IMR-90 (cell line): ENCODE data around the gene GAS6. TPM values are rescaled to one million over a fixed set of nuclear protein-coding genes. Genes with fewer than 3 reads are reported as not detected.
A peak's percentile ranks its signal among the peaks of the same experiment; 100 is the strongest.

Experiments used
- ATAC-seq: fragments of 200-7000 bp; cut with Tn5 transposase; 2 replicates; pipeline ENCODE4 v1.9.1; 2020; ENCODE audit warnings: low read depth, mild to moderate bottlenecking, moderate library complexity
- BruUV-seq: library from RNA; stranded (reverse); fragments of 400-500 nt; replicated peaks from 2 replicates; lab custom pipeline; 2021; lab: Mats Ljungman, UMichigan
- CTCF ChIA-PET: fragments of 300-600 bp; formaldehyde crosslinking; extraction: SDS; loops from one replicate; lab custom pipeline; 2021; ENCODE audit warnings: antibody characterized with exemption; lab: Yijun Ruan, JAX
- POLR2A ChIA-PET: fragments of 300-600 bp; sonication (Branson Sonifier 250); formaldehyde crosslinking; loops from one replicate; lab custom pipeline; 2022; ENCODE audit warnings: antibody characterized with exemption; ENCODE audit not compliant: unreplicated experiment; lab: Charles Lee
- DNase-seq: peaks from one replicate; pipeline ENCODE4 v3.0.0; 2013
- H2AFZ ChIP-seq: replicated peaks from 2 replicates; pipeline ENCODE3; 2013; ENCODE audit warnings: low read length, mild to moderate bottlenecking; ENCODE audit not compliant: poor library complexity
- H2AK5ac ChIP-seq: 2 replicates; pipeline ENCODE4 v1.6.1; 2013; ENCODE audit warnings: low read depth, low read length, inconsistent platforms
- H2AK9ac ChIP-seq: replicated peaks from 2 replicates; pipeline ENCODE3; 2013; ENCODE audit warnings: mild to moderate bottlenecking, low read depth, low read length, moderate library complexity; ENCODE audit not compliant: poor library complexity
- H2BK120ac ChIP-seq: 2 replicates; pipeline ENCODE4 v1.6.1; 2013; ENCODE audit warnings: low read depth, low read length, inconsistent platforms
- H2BK15ac ChIP-seq: 3 replicates; pipeline ENCODE4 v1.6.1; 2013; ENCODE audit warnings: low read depth, low read length, inconsistent platforms
- H2BK20ac ChIP-seq: 2 replicates; pipeline ENCODE4 v1.6.1; 2013; ENCODE audit warnings: low read depth, mild to moderate bottlenecking, inconsistent platforms, low read length, moderate library complexity
- H2BK5ac ChIP-seq: 2 replicates; pipeline ENCODE4 v1.6.1; 2013; ENCODE audit warnings: mild to moderate bottlenecking, low read depth, low read length, inconsistent platforms; ENCODE audit not compliant: poor library complexity, severe bottlenecking
- H3K14ac ChIP-seq: replicated peaks from 2 replicates; pipeline ENCODE4 v1.6.1; 2013; ENCODE audit warnings: low read depth, low read length, inconsistent platforms
- H3K18ac ChIP-seq: 2 replicates; pipeline ENCODE4 v1.6.1; 2013; ENCODE audit warnings: low read depth, low read length, control low read depth
- H3K23ac ChIP-seq: 2 replicates; pipeline ENCODE4 v1.6.1; 2013; ENCODE audit warnings: low read depth, low read length, inconsistent platforms
- H3K27ac ChIP-seq: 2 replicates; pipeline ENCODE4 v1.5.1; 2013; ENCODE audit warnings: mild to moderate bottlenecking, control low read depth, low read length; ENCODE audit not compliant: insufficient read depth
- H3K27me3 ChIP-seq: 2 replicates; pipeline ENCODE4 v1.6.1; 2013; ENCODE audit warnings: low read length; ENCODE audit not compliant: control insufficient read depth, insufficient read depth
- H3K36me3 ChIP-seq: 2 replicates; pipeline ENCODE4 v1.6.1; 2013; ENCODE audit warnings: low read length, mixed read lengths; ENCODE audit not compliant: control insufficient read depth, insufficient read depth
- H3K4ac ChIP-seq: 2 replicates; pipeline ENCODE4 v1.6.1; 2013; ENCODE audit warnings: low read depth, low read length, inconsistent platforms
- H3K4me1 ChIP-seq: 2 replicates; pipeline ENCODE4 v1.6.1; 2013; ENCODE audit warnings: low read length, mixed read lengths; ENCODE audit not compliant: control insufficient read depth, insufficient read depth
- H3K4me2 ChIP-seq: 2 replicates; pipeline ENCODE4 v1.6.1; 2013; ENCODE audit warnings: low read depth, mild to moderate bottlenecking, control low read depth, low read length, moderate library complexity
- H3K4me3 ChIP-seq: 2 replicates; pipeline ENCODE4 v1.5.1; 2013; ENCODE audit warnings: low read depth, mild to moderate bottlenecking, control low read depth, low read length, moderate library complexity; ENCODE audit not compliant: insufficient read depth
- H3K56ac ChIP-seq: 2 replicates; pipeline ENCODE4 v1.6.1; 2013; ENCODE audit warnings: low read length, inconsistent platforms; ENCODE audit not compliant: insufficient read depth; ENCODE audit errors: extremely low read depth
- H3K79me1 ChIP-seq, 2 experiments: 2 replicates each; pipeline ENCODE4 v1.6.1; 2013; ENCODE audit warnings: low read length in 2 of 2, inconsistent platforms in 1 of 2, low read depth in 1 of 2
- H3K9ac ChIP-seq: 2 replicates; pipeline ENCODE4 v1.6.1; 2013; ENCODE audit warnings: low read depth, low read length, control low read depth
- H3K9me1 ChIP-seq: 2 replicates; pipeline ENCODE4 v1.6.1; 2013; ENCODE audit warnings: low read length, inconsistent platforms; ENCODE audit not compliant: insufficient read depth
- H3K9me3 ChIP-seq: 2 replicates; pipeline ENCODE4 v1.6.1; 2013; ENCODE audit warnings: low read length; ENCODE audit not compliant: control insufficient read depth, insufficient read depth
- H4K20me1 ChIP-seq: 2 replicates; pipeline ENCODE4 v1.6.1; 2013; ENCODE audit warnings: low read length, inconsistent platforms; ENCODE audit not compliant: insufficient read depth
- H4K5ac ChIP-seq: 2 replicates; pipeline ENCODE4 v1.6.1; 2013; ENCODE audit warnings: mild to moderate bottlenecking, low read depth, low read length, control low read depth
- H4K8ac ChIP-seq, 2 experiments: 2 replicates each; pipeline ENCODE4 v1.6.1; 2013; ENCODE audit warnings: low read depth in 2 of 2, low read length in 2 of 2, control low read depth in 1 of 2, inconsistent platforms in 1 of 2
- H4K91ac ChIP-seq: 2 replicates; pipeline ENCODE4 v1.6.1; 2013; ENCODE audit warnings: low read depth, low read length, inconsistent platforms; ENCODE audit not compliant: insufficient read depth
- BHLHE40 ChIP-seq: fragments of 150-350 bp; IDR thresholded peaks from 2 replicates; pipeline ENCODE4 v1.6.1; 2016; ENCODE audit warnings: mild to moderate bottlenecking, low read depth, low read length
- CHD1 ChIP-seq: IDR thresholded peaks from 2 replicates; pipeline ENCODE4 v1.6.1; 2012; ENCODE audit warnings: low read depth, low read length, improper control_type of control experiment
- ELK1 ChIP-seq: fragments of 150-350 bp; IDR thresholded peaks from 2 replicates; pipeline ENCODE4 v1.6.1; 2016; ENCODE audit warnings: low read depth, mild to moderate bottlenecking, low read length, moderate library complexity, borderline replicate concordance
- MAFK ChIP-seq: IDR thresholded peaks from 2 replicates; pipeline ENCODE4 v1.6.1; 2012; ENCODE audit warnings: low read depth, low read length, improper control_type of control experiment
- MAZ ChIP-seq: IDR thresholded peaks from 2 replicates; pipeline ENCODE4 v1.6.1; 2012; ENCODE audit warnings: low read depth, mild to moderate bottlenecking, low read length, improper control_type of control experiment, moderate library complexity, borderline replicate concordance
- MXI1 ChIP-seq: IDR thresholded peaks from 2 replicates; pipeline ENCODE4 v1.6.1; 2012; ENCODE audit warnings: low read depth, mild to moderate bottlenecking, low read length, moderate library complexity, borderline replicate concordance
- NFE2L2 ChIP-seq: fragments of 150-350 bp; IDR thresholded peaks from 2 replicates; pipeline ENCODE4 v1.6.1; 2016; ENCODE audit warnings: low read depth, mild to moderate bottlenecking, low read length
- RAD21 ChIP-seq: IDR thresholded peaks from 2 replicates; pipeline ENCODE4 v1.6.1; 2012; ENCODE audit warnings: low read length, improper control_type of control experiment
- RFX5 ChIP-seq: IDR thresholded peaks from 2 replicates; pipeline ENCODE4 v1.8.0; 2012; ENCODE audit warnings: low read depth, mild to moderate bottlenecking, low read length, moderate library complexity
- SMC3 ChIP-seq: fragments of 150-350 bp; IDR thresholded peaks from 2 replicates; pipeline ENCODE4 v1.6.1; 2016; ENCODE audit warnings: low read depth, mild to moderate bottlenecking, antibody characterized with exemption, low read length, moderate library complexity
- USF2 ChIP-seq: fragments of 150-350 bp; IDR thresholded peaks from 2 replicates; pipeline ENCODE4 v1.6.1; 2017; ENCODE audit warnings: mild to moderate bottlenecking, antibody characterized with exemption, low read length, low read depth
- WGBS, 2 experiments: methylation state at CpG; one replicate each; pipeline versions ENCODE4 v1.1.5 to v1.1.7; 2013; ENCODE audit warnings: missing lambda C conversion rate in 2 of 2; ENCODE audit not compliant: insufficient read length in 1 of 2; ENCODE audit errors: extremely low coverage in 2 of 2; 5-methylcytosine and 5-hydroxymethylcytosine counted together
- dilution Hi-C: fragments of 300-500 bp; cut with HindIII; formaldehyde crosslinking; loops from one replicate; pipeline ENCODE4 v1.14.3; 2018; ENCODE audit warnings: low sequenced_read_pairs; ENCODE audit not compliant: unreplicated experiment
- in situ Hi-C: fragments of 300-500 bp; cut with MboI; formaldehyde crosslinking; loops from 3 replicates; pipeline ENCODE4 v1.14.3; 2019; ENCODE audit warnings: low sequenced_read_pairs, inconsistent platforms, mixed read lengths
- intact Hi-C: fragments of 100-400 bp; cut with micrococcal nuclease; formaldehyde crosslinking; loops from 2 replicates; pipeline ENCODE4 v1.10.0; 2022
- polyA plus RNA-seq, 3 experiments: library from polyadenylated mRNA; depleted of rRNA; stranded (reverse); fragments of >200 nt; gene quantifications; 2 replicates each; pipeline ENCODE4 v1.2.3, GENCODE V29; 2012; ENCODE audit warnings: low replicate concordance in 1 of 3
- total RNA-seq: library from RNA; depleted of rRNA; stranded (reverse); fragments of >200 nt; gene quantifications from 2 replicates; pipeline ENCODE4 v1.2.3, GENCODE V29; 2012

The GAS6 gene
- total and polyA plus RNA-seq, 2 of the 4 experiments (the other 2 are of a cell fraction): 220 to 823 TPM

- TF ChIP-seq RFX5 (no peak), MAZ (no peak)
Observed at GRCh38 chr13:113879494-113880360, 15.9 kb upstream of the GAS6 start (continued).

GRCh38 chr13:113879017-113879416, 15.1 kb upstream of the GAS6 start:
- Histone ChIP-seq H2AK5ac (no peak overlapping the region), H3K56ac (no peak overlapping the region), H2BK20ac (no peak overlapping the region), H4K91ac (no peak overlapping the region), H2AK9ac (no peak overlapping the region), H3K18ac (peak overlapping the region; percentile 22; the same call in 1 of the 2 replicates), H3K23ac (peak overlapping the region; percentile 28; the same call in 1 of the 2 replicates), H4K20me1 (no peaks in the 10 kb centered on the region), H2BK15ac (no peak overlapping the region), H3K4ac (0 out of 2 replicates have a peak overlapping the region, but pooled peaks have one; percentile 18), H3K14ac (no peak overlapping the region; the same call in 1 of the 2 replicates), H3K36me3 (no peaks in the 10 kb centered on the region), H2AFZ (no peak overlapping the region), H4K8ac (no peak overlapping the region), H3K79me1 (no peaks in the 10 kb centered on the region), H3K4me1 (peaks cover 16% of the 10 kb centered on the region), H3K9ac (no peak overlapping the region), H3K9me1 (peaks cover 6% of the 10 kb centered on the region; the same call in 1 of the 2 replicates), H3K4me2 (no peak overlapping the region), H3K27ac (no peak overlapping the region), H2BK120ac (no peak overlapping the region), H4K5ac (no peak overlapping the region), H3K9me3 (no peaks in the 10 kb centered on the region), H3K27me3 (no peaks in the 10 kb centered on the region), H3K4me3 (no peak overlapping the region), H2BK5ac (no peak overlapping the region)
- no TSS peak for BruUV-seq
- ChIA-PET CTCF (interaction anchor here (1.0 kb wide), 1 partner anchor 10 kb away, joined by 3 read pairs; no protein-coding TSS in a partner anchor), POLR2A (no interaction called here)
- intact Hi-C loops (no loop called here), in situ Hi-C loops (no loop called here), dilution Hi-C loops (no loop called here)
- no peak for ATAC-seq
- DNase-seq: no peak
- 50% methylated on average over 1 of the region's 7 CpGs; no CpG with 5 or more reads in 1 of the 2 experiments for WGBS, 2 experiments
- TF ChIP-seq USF2 (no peak), SMC3 (no peak), MXI1 (no peak), NFE2L2 (no peak), CHD1 (no peak), RFX5 (no peak), MAFK (no peak), RAD21 (no peak), BHLHE40 (no peak), ELK1 (no peak)
